GM13976 (cell line): ENCODE data around the gene ETS1.
"Not testable (repeated sequence)": the region's sequence is repeated elsewhere in the genome, so short reads cannot be mapped to it uniquely, and the experiment has no call there.

Experiments used
- DNase-seq: peaks from one replicate; pipeline ENCODE4 v3.0.0; 2012; ENCODE audit warnings: low spot score
- CTCF ChIP-seq: IDR thresholded peaks from 2 replicates; pipeline ENCODE4 v1.5.1; 2012; ENCODE audit warnings: borderline replicate concordance, mild to moderate bottlenecking; ENCODE audit not compliant: insufficient read depth; ENCODE audit errors: extremely low read depth, missing control alignments, control extremely low read depth
- in situ Hi-C: fragments of 300-500 bp; cut with MboI; formaldehyde crosslinking; loops from one replicate; pipeline ENCODE4 v1.12.0; 2022; ENCODE audit warnings: low sequenced_read_pairs, mixed read lengths, inconsistent platforms; ENCODE audit not compliant: unreplicated experiment

The ETS1 gene

GRCh38 chr11:128451652-128452470 is 135.5 kb downstream of the ETS1 start:
- no peak for TF ChIP-seq CTCF
- in situ Hi-C loops: no loop called here
- DNase-seq: peak; percentile 41

DNA sequence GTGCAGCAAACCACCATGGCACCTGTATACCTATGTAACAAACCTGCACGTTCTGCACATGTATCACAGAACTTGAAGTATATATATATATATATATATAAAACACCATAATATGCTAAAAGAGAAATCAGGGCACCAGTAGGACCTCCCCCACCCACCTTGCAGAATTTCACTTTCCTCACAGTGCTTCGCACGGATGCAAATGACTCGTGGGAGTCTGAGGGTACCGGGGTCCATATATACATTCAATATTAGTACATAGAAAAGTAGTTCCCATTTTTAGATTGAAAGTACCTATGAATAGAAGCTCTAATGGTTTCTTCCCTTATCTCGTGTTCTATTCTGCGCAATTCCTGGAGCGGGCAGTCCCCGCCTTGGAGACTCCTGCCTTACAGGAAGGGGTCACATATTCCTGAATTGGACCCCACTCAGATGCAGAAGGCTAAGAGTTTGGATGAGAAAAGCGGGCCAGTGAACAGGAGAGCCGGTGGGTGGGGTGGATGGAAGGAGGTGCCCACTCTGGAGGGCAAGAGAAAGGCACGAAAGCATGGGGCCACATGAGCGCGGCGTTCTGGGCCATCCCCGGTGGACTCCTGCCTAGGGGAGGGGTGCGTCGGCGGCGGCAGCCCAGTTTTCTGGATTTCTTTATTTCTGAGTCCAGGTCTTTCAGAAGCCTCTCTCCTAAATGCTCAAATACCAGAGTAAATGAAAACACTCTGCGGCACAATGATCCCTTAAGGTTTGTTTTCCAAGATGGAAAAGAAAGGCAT is 136.3 kb downstream of the ETS1 start:
- in situ Hi-C loops: no loop called here
- TF ChIP-seq CTCF: no peak
- no peak for DNase-seq

- DNase-seq, in situ Hi-C loops: not testable (repeated sequence)
These were observed 136.9 kb downstream of the ETS1 start for GRCh38 chr11:128450425-128450824.

DNA sequence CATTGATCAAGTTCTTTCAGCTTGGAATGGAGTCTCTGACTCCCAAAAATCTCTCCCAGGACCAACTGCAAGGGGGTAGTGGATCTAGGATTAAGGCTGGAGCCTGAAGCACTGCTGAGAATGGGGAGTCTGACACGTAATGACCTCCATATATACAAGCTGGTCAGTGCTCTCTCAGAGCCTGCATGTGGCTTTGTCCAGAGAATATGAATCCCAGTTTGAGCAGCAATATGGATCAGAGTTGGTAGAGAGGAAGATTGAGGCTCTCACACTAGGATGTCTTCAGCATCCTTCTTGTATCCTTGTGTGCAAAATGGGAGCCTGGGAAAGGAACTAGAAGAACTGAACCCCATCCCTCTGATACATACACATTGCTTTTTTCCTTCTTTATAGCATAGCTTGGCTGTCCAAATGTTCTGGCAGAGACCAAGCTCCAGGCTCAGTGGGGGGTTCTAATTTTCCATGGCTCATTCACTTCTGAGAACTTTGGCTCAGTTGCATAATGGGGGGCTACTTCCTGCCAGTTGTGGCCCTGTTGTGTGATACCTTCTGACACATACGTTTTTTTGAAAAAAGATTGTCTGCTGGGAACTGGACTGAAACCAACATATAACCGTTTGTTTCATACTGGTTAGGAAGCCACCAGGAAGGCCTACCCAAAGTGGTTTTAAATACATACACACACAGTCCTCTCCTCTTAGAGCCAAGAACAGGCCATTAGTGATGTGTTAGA is 138.2 kb downstream of the ETS1 start:
- in situ Hi-C loops: no loop called here
- no peak for DNase-seq
- TF ChIP-seq CTCF: no peak

DNA sequence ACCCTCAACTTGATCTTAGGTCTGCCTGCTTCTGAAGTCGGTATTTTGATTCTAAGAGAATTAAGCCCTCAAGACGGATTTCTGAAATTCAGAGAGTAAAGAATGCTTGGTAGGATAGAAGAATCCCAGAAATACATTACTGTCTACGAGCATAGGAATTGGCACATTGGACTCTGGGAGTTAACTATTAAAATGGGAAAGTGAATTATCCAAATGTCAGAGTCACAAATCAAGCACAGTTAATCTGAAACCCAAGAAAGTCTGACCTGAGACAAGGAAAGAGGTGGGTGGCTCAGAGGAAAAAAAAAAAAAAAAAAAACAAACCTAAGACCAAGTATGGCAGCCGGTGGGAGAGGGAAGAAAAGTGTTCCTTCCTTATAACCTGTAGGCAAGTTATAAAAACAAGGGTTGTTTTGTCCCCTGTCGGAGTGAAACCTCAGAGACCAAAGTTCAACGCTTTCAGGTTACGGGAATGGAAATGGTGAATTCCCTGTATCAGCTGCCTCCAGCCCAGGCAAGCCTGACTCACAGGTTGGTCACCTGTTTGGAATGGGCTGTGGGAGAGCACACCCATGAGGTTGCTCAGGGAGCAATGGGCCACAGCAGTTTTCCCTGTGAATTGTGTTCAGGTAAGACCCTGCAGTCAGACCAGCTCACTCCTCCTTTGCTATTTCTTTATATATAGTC is 139.0 kb downstream of the ETS1 start:
- in situ Hi-C loops: no loop called here
- no peak for TF ChIP-seq CTCF
- DNase-seq: no peak

GRCh38 chr11:128447233-128447632 is 140.1 kb downstream of the ETS1 start:
- no peak for DNase-seq
- in situ Hi-C loops: no loop called here
- TF ChIP-seq CTCF: no peak

DNA sequence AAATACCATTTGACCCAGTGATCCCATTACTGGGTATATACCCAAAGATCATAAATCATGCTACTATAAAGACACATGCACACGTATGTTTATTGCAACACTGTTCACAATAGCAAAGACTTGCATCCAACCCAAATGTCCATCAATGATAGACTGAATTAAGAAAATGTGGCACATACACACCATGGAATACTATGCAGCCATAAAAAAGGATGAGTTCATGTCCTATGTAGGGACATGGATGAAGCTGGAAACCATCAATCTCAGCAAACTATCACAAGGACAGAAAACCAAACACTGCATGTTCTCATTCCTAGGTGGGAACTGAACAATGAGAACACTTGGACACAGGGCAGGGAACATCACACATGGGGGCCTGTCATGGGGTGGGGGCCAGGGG is 141.4 kb downstream of the ETS1 start:
- DNase-seq, in situ Hi-C loops: not testable (repeated sequence)
